ENCODE results near the gene APBB2.
"Not testable (repeated sequence)": the region's sequence is repeated elsewhere in the genome, so short reads cannot be mapped to it uniquely, and the experiment has no call there.

Gene APBB2

GRCh38 chr4:40838742-40839141 is 375.6 kb downstream of the APBB2 start:
- DNase-seq (ENCODE audit: low read depth in 2 of 3, low spot score in 2 of 3) = no peak

DNA sequence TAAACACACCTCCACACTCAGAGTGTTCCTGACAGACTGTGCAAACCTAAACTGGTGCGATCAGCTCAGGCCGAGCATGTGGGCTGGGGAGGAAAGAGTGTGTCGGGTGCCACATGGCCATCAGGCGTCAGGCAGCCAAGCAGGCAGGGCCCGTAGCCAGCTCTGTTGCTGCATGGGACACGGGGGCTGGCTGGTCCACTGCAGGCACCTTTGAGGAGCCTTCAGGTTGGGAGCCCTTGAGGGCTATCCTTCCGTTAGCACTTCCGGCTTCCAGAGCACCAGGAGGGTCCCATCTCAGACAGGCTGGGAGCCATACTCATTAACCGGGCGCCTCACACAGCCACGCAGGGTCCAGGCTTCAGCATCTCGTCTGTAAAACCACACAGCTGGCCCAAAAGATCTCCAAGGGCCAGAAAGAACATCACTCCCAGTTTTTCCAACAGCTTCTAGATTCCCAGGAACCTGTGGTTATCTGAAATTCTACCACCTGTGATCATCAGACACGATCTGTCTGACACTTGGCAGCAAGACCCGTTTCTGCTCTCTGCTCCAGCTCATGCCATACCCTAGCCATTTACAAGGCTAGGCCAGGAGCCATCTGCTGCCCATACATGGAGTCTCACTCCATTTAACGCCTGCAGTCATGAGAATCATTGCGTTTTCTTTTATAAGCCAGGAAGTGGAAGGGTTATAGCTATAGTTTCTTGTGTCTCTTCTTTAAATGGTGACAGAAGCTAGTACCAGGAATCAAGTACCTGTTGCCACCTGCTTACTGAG is 377.1 kb downstream of the APBB2 start:
- no peak for DNase-seq (ENCODE audit: low read depth in 2 of 3, low spot score in 2 of 3)

GRCh38 chr4:40833212-40833611 is 381.1 kb downstream of the APBB2 start:
- DNase-seq (ENCODE audit: low read depth in 2 of 3, low spot score in 2 of 3) = no peak

- DNase-seq (ENCODE audit: low read depth in 2 of 3, low spot score in 2 of 3) = no peak
Observed at GRCh38 chr4:40832175-40832574, 382.2 kb downstream of the APBB2 start.

DNA sequence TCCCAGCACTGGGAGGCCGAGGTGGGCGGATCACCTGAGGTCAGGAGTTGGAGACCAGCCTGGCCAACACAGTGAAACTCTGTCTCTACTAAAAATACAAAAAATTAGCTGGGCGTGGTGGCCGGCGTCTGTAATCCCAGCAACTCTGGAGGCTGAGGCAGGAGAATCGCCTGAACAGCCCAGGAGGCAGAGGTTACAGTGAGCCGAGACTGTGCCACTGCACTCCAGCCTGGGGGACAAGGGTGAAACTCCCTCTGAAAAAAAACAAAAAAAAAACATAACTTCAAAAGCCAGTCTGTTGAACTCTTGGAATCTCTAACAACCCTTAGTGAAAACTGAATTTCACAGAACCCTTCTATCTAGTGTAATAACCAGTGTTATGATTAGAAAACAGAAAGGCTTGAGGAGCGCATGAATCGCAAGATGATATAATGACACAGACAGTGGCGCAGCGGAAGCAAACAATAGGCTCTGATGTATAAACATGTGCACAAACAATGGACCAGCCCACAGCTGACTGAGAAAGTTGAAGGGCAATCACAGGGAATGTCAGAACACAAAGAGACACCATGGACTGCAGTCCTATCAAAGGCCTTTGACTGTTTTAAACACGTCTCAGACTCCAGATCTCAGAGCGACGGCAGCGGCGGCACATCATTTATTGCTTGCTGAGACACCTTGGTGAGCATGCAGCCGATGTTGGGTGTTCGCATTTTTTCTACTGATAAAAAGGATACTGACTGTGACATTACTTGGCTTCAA is 383.0 kb downstream of the APBB2 start:
- no peak for DNase-seq (ENCODE audit: low read depth in 2 of 3, low spot score in 2 of 3)

- DNase-seq (ENCODE audit: low read depth in 2 of 3, low spot score in 2 of 3) = no peak
Observed at GRCh38 chr4:40829586-40829985, 384.8 kb downstream of the APBB2 start.

DNA sequence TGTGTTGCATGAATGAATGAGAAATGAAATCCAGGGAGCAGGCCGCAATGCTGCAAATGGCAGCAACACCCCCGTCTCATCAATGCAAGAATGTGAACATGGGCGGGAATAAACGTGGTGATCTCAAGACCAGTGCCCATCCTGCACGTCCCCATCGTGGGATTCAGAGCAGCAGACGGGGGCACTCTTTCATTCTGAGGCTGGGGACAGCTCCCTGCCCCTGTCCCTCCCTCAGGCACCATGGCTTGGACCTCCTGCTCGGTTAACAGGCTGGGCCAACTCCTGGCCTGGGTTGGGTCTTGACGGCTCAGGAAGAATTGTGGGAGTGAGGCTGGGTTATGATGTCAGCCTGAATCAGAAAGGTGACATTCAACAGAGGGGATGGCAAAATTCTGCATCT is 385.7 kb downstream of the APBB2 start:
- no peak for DNase-seq (ENCODE audit: low read depth in 2 of 3, low spot score in 2 of 3)

DNA sequence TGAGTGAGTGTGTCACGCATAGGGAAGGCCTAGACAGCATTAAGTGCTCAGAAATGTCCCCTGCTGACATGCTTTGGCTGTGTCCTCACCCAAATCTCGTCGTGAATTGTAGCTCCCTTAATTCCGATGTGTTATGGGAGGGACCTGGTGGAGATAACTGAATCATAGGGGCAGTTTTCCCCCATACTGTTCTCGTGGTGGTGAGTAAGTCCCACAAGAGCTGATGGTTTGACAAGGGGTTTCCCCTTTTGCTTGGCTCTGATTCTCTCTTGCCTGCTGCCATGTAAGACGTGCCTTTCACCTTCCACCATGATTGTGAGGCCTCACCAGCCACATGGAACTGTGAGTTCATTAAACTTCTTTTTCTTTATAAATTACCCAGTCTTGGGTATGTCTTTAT is 386.6 kb downstream of the APBB2 start:
- no peak for DNase-seq (ENCODE audit: low read depth in 2 of 3, low spot score in 2 of 3)

DNA sequence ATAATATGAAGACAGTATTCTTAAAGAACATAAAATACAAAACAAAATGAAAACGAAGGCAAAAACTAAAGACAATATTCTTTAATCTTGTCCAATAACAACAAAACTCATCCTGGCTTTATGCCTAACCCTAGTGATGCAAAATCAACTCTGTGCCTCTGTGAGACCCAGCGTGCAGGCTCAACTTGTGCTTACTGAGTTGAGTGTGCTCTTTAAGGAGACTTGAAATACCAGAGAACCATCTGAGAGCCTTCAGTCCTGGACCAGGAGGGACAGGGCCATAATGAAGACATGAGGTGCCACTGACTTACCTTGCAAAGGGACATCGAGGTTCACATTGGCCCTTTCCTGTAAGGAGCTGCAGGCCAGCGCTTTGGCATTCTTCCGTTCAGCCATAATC is 387.5 kb downstream of the APBB2 start:
- no peak for DNase-seq (ENCODE audit: low read depth in 2 of 3, low spot score in 2 of 3)

- DNase-seq (ENCODE audit: low read depth in 2 of 3, low spot score in 2 of 3) = no peak
Observed at GRCh38 chr4:40825014-40825838, 389.1 kb downstream of the APBB2 start.

- DNase-seq (ENCODE audit: low read depth in 2 of 3, low spot score in 2 of 3) = no peak
Observed at GRCh38 chr4:40822420-40823166, 391.7 kb downstream of the APBB2 start.

DNA sequence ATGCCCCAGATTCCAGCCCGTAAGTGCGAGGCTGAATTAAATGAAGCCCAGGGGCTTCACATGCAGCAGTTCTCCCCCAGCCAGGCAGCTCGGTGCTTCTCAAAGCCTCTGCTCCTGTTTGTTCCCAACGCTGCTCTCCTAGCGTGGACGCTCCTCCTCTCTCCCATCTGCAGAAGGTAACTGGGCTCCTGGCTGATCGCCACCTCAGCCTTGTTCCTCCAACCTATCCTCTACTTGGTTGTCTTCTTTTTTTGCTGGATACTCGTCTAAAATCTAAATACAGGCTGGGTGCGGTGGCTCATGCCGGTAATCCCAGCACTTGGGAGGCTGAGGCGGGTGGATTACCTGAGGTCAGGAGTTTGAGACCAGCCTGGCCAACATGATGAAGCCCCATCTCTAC is 394.2 kb downstream of the APBB2 start:
- no peak for DNase-seq (ENCODE audit: low read depth in 2 of 3, low spot score in 2 of 3)

GRCh38 chr4:40817157-40817556 is 397.2 kb downstream of the APBB2 start:
- not testable (repeated sequence) for DNase-seq (ENCODE audit: low read depth in 2 of 3, low spot score in 2 of 3)

DNA sequence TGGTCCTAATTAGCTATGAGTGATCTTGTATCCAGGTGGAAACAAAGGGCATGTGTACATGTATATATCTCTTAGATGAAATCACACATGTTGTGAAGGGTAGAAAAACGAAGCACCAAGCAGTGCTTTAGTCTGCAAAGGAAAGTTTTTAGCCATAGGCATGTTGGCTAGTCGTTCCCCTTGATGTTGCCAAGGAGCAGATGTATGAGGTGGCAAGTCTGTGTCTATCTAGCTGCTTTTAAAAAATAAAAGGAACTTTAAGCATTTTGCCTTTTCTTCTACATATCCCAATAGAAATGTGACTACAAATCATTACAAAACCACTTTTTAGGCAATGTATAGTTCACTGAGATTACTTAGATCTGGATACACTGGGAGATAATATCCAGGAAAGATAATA is 401.5 kb downstream of the APBB2 start:
- no peak for DNase-seq (ENCODE audit: low read depth in 2 of 3, low spot score in 2 of 3)

DNA sequence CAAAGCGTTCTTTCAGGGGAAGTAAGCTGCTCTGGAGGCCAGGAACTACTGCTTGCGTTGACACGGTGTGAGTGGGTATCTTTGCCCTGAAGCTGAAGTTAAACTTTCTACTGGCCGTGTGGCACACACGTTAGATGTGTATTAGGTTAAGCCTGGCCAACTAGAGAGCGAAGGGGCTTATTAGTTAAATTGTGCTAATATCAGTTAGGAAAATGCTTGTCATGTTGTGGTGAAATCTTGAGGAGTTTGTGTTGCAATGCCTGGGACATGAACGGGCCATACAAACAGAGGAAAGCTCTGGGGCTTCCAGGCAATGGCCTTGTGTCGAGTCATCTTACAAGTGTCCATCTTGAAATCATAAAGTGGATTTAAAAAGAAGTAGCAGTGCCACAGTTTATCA is 402.0 kb downstream of the APBB2 start:
- DNase-seq (ENCODE audit: low read depth in 2 of 3, low spot score in 2 of 3) = no peak

DNA sequence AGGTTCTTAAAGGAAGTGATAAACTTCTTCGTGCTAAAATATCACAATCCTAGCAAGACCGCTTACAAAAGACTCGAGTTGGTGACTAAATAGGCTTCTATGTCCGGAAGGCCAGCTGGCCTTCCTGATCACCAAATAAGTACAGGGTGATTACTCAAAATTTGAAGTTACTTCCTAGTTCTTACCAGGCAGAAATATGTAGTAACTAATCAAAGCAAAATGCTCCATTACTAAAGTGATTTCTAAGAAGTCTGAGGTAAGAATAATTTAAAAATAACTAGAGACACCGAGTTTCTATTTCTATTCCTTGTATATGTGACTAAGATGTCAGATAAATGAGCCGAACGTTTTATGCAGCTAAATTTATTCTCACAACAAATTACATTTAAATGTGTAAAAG is 402.4 kb downstream of the APBB2 start:
- DNase-seq (ENCODE audit: low read depth in 2 of 3, low spot score in 2 of 3) = no peak

- DNase-seq (ENCODE audit: low read depth in 2 of 3, low spot score in 2 of 3) = no peak
Observed at GRCh38 chr4:40808926-40809457, 405.4 kb downstream of the APBB2 start.

GRCh38 chr4:40804598-40804997 is 409.7 kb downstream of the APBB2 start:
- DNase-seq (ENCODE audit: low read depth in 2 of 3, low spot score in 2 of 3) = no peak

DNA sequence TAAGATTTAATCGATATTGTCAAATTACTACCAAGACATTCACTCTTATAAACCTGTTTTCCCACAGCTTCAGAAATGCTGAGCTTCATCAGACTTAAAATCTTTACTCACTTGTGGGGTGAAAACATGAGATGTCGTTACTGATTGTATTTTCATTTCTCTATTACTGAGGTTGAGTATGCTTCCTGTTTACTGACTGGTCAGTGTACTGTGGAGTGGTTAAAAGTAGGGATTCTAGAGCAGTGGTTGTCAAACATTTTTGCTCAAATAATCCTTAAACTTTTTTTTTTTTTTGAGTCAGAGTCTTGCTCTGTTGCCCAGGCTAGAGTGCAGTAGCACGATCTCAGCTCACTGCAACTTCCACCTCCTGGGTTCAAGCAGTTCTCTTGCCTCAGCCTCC is 414.3 kb downstream of the APBB2 start:
- no peak for DNase-seq (ENCODE audit: low read depth in 2 of 3, low spot score in 2 of 3)

- no peak for DNase-seq (ENCODE audit: low read depth in 2 of 3, low spot score in 2 of 3)
Observed at GRCh38 chr4:40789771-40790170, 424.6 kb downstream of the APBB2 start.

DNA sequence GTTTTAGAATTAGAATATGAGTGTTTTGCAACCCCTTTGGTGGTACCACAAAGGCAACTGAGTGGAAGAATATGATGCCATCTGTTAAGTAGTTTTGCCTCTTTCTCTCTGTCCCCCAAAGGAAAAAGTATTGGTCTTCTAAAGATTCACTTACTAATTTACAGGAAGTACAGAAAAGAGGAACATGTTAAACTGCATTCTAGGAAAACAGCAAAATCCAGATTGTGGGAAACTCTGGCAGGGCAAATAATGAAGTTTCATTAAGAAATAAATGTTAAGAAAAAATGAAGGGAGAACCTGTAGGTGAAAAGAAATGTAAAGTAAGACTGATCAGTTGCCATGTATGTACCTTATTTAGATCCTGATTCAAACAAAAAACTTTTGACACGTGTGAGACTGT is 425.3 kb downstream of the APBB2 start:
- no peak for DNase-seq (ENCODE audit: low read depth in 2 of 3, low spot score in 2 of 3)

Measured in activated CD8-positive, alpha-beta memory T cell treated with anti-CD3 and anti-CD28 coated beads for 48 hours (primary cell).